GM13976 (cell line): ENCODE results near the gene LCE3C.

Source experiments
- DNase-seq: peaks from one replicate; pipeline ENCODE4 v3.0.0; 2012; ENCODE audit warnings: low spot score
- CTCF ChIP-seq: IDR thresholded peaks from 2 replicates; pipeline ENCODE4 v1.5.1; 2012; ENCODE audit warnings: borderline replicate concordance, mild to moderate bottlenecking; ENCODE audit not compliant: insufficient read depth; ENCODE audit errors: extremely low read depth, missing control alignments, control extremely low read depth
- in situ Hi-C: fragments of 300-500 bp; cut with MboI; formaldehyde crosslinking; loops from one replicate; pipeline ENCODE4 v1.12.0; 2022; ENCODE audit warnings: low sequenced_read_pairs, mixed read lengths, inconsistent platforms; ENCODE audit not compliant: unreplicated experiment

Gene LCE3C

GRCh38 chr1:152623203-152623844, 23.3 kb downstream of the LCE3C start:
- in situ Hi-C loops, result no loop called here
- peak; percentile 70 for DNase-seq
- TF ChIP-seq CTCF, result peak; percentile 34

GRCh38 chr1:152626744-152627143, 26.7 kb downstream of the LCE3C start:
- in situ Hi-C loops, result no loop called here
- TF ChIP-seq CTCF, result no peak
- DNase-seq, result no peak

GRCh38 chr1:152630596-152630995, 30.6 kb downstream of the LCE3C start:
- no peak for DNase-seq
- no peak for TF ChIP-seq CTCF
- in situ Hi-C loops, result no loop called here

- no peak for TF ChIP-seq CTCF
- DNase-seq, result no peak
- in situ Hi-C loops, result no loop called here
Observed at GRCh38 chr1:152640351-152640750, 40.3 kb downstream of the LCE3C start.

- in situ Hi-C loops, result no loop called here
- TF ChIP-seq CTCF, result no peak
- no peak for DNase-seq
Observed at GRCh38 chr1:152643945-152644344, 43.9 kb downstream of the LCE3C start.

GRCh38 chr1:152645146-152645545, 45.1 kb downstream of the LCE3C start:
- in situ Hi-C loops, result no loop called here
- no peak for DNase-seq
- no peak for TF ChIP-seq CTCF
